K562 (cell line): Measurements from ENCODE around the gene PARD3. TPM values are rescaled to one million over a fixed set of nuclear protein-coding genes. Genes with fewer than 3 reads are reported as not detected.

Source experiments
- ARID1B ChIP-seq: fragments of 450-650 bp; IDR thresholded peaks from 2 replicates; pipeline ENCODE4 v1.6.1; 2016; ENCODE audit warnings: antibody characterized with exemption, mild to moderate bottlenecking, inconsistent platforms
- CBFA2T2 ChIP-seq: fragments of 450-650 bp; conservative IDR thresholded peaks from 2 replicates; pipeline ENCODE4 v1.6.1; 2017; ENCODE audit warnings: mild to moderate bottlenecking
- EP300 ChIP-seq: IDR thresholded peaks from 2 replicates; pipeline ENCODE4 v1.6.1; 2012; ENCODE audit warnings: low read length, improper control_type of control experiment
- RERE ChIP-seq: sonication (generic); formaldehyde crosslinking; IDR thresholded peaks from 2 replicates; pipeline ENCODE4 v1.8.0; 2023; ENCODE audit warnings: missing genetic modification reagents, mild to moderate bottlenecking, borderline replicate concordance
- RUNX1 ChIP-seq: sonication (generic); IDR thresholded peaks from 2 replicates; pipeline ENCODE4 v1.6.1; 2016; ENCODE audit warnings: antibody characterized with exemption, low read depth
- SPI1 ChIP-seq: IDR thresholded peaks from 2 replicates; pipeline ENCODE4 v1.6.1; 2011; ENCODE audit warnings: low read depth, low read length, control low read depth, borderline replicate concordance
- TRIM28 ChIP-seq: fragments of 450-650 bp; IDR thresholded peaks from 2 replicates; pipeline ENCODE4 v1.6.1; 2017
- ZNF121 ChIP-seq: sonication (generic); formaldehyde crosslinking; conservative IDR thresholded peaks from 2 replicates; pipeline ENCODE4 v1.8.0; 2022; ENCODE audit warnings: missing genetic modification reagents
- polyA plus RNA-seq, 8 experiments: library from polyadenylated mRNA; depleted of rRNA in 4 of 8; stranded (reverse) in 5 of 8; unstranded in 3 of 8; fragments of >200 nt; fragmentation: Nextera tagmentation in 2 of 8; fragmentation: Illumina TruSeq in 1 of 8; extraction: Ambion mirVana in 2 of 8; extraction: Trizol in 1 of 8; gene quantifications; 2 replicates each; pipeline versions ENCODE4 v1.2.1 to v1.2.3, GENCODE V29; 2011 to 2014; ENCODE audit warnings: inconsistent platforms in 1 of 8, missing spikeins in 1 of 8
- total RNA-seq, 7 experiments: library from RNA; depleted of rRNA in 6 of 7; stranded (reverse); fragments of >200 nt in 6 of 7; fragmentation: Illumina TruSeq in 2 of 7; extraction: Trizol in 2 of 7; gene quantifications; 2 replicates each; pipeline versions ENCODE4 v1.2.1 to v1.2.3, GENCODE V29; 2011 to 2021; ENCODE audit warnings: low replicate concordance in 1 of 7
- TF ChIP-seq, protein P1 (sequence below): sonication (generic); formaldehyde crosslinking; IDR thresholded peaks from 2 replicates; pipeline ENCODE4 v1.8.1; 2022; ENCODE audit warnings: missing genetic modification reagents

PARD3 gene
- total and polyA plus RNA-seq, 9 of the 15 experiments (the other 6 are each of a cell fraction or from before 2014, with no cell fraction given): 2.7 to 11.7 (median 7.7) TPM

DNA sequence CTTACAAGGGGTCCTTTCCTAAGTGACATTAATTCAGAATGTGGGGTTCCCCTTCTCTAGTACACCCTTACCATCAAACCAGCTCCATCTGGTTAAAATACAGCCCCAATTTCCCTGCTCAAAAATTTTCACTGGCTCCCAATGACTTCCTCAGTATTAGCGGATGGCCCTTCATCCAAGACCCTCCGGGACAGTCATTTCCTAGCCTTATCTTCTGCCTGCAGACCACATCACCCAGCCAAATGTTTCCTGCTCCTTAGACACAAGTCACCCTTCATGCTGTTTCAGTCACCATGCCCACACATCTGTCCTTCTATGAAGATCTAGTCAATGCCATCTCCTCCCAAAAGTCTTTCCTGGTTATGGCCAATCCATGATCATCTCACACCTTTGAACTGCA, 45.2 kb downstream of the PARD3 start (continued):
- no peak for TF ChIP-seq RERE (CRISPR knock-in tag)
- peak; percentile 40; the same call in 1 of the 2 replicates for TF ChIP-seq ZNF121
- no peak for TF ChIP-seq RUNX1
- 0 out of 2 replicates have a peak, but pooled peaks have one; percentile 56 for TF ChIP-seq TRIM28
- TF ChIP-seq CBFA2T2: peak; percentile 65
- peak; percentile 36; the same call in 1 of the 2 replicates for TF ChIP-seq EP300
- TF ChIP-seq, protein P1, sequence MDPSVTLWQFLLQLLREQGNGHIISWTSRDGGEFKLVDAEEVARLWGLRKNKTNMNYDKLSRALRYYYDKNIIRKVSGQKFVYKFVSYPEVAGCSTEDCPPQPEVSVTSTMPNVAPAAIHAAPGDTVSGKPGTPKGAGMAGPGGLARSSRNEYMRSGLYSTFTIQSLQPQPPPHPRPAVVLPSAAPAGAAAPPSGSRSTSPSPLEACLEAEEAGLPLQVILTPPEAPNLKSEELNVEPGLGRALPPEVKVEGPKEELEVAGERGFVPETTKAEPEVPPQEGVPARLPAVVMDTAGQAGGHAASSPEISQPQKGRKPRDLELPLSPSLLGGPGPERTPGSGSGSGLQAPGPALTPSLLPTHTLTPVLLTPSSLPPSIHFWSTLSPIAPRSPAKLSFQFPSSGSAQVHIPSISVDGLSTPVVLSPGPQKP (CRISPR knock-in tag): no peak
- peak; percentile 78 for TF ChIP-seq ARID1B
- 0 out of 2 replicates have a peak, but pooled peaks have one; percentile 10 for TF ChIP-seq SPI1
